Measurements from ENCODE around the gene POTEG.
"Not testable (repeated sequence)": the region's sequence is repeated elsewhere in the genome, so short reads cannot be mapped to it uniquely, and the experiment has no call there.

Gene POTEG

DNA sequence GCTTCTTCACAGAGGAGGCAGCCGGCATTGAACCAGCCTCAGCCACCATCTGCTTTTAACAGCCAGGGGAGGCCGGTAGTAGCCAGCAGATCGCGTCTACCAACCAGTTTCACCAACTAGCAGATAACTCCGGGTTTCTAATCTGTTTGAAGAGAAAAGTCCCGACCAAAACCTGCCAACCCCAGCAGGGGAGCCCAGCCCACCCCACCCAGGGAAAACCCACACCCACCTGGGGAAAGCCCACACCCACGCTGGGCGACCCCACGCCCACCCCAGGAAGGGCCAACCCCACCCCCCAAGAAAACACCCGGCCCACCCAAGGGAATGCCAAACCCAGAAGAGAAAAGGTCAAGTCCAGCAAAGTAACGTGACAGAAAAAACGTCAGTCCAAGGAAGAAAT is at the start of gene POTEG:
TSS of gene POTEG (minus strand) at position 101 of the 400 bp plus-strand sequence. CDS start at position 49, 52 bp downstream.
- not testable (repeated sequence) for H3K4me3 ChIP-seq (ENCODE audit: low read length)

DNA sequence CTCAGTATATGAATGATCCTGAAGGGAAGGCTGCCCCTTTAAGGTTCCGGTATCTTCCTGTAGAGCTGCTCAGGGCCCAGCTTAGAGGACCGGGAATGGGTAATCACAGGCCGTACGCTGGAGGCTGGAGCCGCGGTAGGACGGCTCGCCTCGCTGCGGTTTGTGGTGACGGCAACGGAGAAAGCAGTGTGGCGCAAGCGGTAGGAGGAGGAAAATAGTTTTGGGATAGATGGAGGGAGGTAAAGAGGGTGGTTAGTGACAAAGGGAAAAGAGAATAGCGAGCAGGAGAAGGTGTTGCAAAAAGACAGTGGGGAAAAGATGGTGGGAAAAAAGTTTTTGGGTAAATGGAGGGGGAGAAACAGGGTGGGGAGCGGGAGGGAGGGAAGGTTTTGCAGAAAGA is 48.0 kb upstream of the POTEG start:
- H3K4me3 ChIP-seq (ENCODE audit: low read length), result not testable (repeated sequence)

- not testable (repeated sequence) for H3K4me3 ChIP-seq (ENCODE audit: low read length)
Measured at GRCh38 chr14:19481421-19481820, 47.3 kb upstream of the POTEG start.

DNA sequence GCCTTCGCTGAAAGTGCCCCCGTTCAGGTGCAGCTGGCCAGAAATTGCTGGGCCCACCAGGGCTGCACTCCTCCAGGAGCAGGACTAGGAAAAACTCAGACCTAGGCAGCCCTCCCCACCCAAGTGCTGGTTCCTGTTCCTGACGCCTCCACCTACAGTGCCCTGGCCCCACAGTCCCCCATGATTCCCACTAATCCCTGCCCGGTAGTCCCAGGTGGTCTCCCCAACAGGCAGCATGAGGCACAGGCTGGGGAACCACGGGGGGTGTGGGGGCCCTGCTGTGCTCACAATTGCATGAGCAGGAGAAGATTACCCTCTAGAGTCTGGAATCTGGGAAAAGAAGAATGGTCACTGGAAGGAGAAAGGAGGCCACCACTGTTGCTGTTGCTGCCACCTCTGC is 46.4 kb upstream of the POTEG start:
- not testable (repeated sequence) for H3K4me3 ChIP-seq (ENCODE audit: low read length)

- H3K4me3 ChIP-seq (ENCODE audit: low read length), result not testable (repeated sequence)
Measured at GRCh38 chr14:19445761-19446160, 11.6 kb upstream of the POTEG start.

GRCh38 chr14:19439826-19440225 is 5.7 kb upstream of the POTEG start:
- not testable (repeated sequence) for H3K4me3 ChIP-seq (ENCODE audit: low read length)

GRCh38 chr14:19439219-19439618 is 5.1 kb upstream of the POTEG start:
- H3K4me3 ChIP-seq (ENCODE audit: low read length), result not testable (repeated sequence)

GRCh38 chr14:19437126-19437443 is 2.9 kb upstream of the POTEG start:
- H3K4me3 ChIP-seq (ENCODE audit: low read length), result not testable (repeated sequence)

GRCh38 chr14:19436311-19437125 is 2.4 kb upstream of the POTEG start:
- H3K4me3 ChIP-seq (ENCODE audit: low read length), result not testable (repeated sequence)

GRCh38 chr14:19435852-19436251 is 1.7 kb upstream of the POTEG start:
- not testable (repeated sequence) for H3K4me3 ChIP-seq (ENCODE audit: low read length)

DNA sequence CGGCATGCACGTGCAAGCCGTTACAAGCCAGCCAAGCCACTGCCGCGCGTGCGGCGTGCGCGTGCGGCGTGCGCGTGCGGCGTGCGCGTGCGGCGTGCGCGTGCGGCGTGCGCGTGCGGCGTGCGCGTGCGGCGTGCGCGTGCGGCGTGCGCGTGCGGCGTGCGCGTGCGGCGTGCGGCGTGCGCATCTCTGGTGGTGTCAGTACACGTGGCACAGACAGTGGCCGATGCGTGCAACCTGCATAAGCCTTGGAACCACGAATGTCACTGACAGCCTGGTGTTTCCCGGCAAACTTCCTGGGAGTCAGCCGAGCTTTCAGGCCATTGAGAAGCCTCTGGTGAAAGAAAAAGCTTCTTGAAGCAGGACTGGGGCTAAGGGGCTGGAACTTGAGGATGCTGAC is 750 bp upstream of the POTEG start:
- H3K4me3 ChIP-seq (ENCODE audit: low read length), result not testable (repeated sequence)

DNA sequence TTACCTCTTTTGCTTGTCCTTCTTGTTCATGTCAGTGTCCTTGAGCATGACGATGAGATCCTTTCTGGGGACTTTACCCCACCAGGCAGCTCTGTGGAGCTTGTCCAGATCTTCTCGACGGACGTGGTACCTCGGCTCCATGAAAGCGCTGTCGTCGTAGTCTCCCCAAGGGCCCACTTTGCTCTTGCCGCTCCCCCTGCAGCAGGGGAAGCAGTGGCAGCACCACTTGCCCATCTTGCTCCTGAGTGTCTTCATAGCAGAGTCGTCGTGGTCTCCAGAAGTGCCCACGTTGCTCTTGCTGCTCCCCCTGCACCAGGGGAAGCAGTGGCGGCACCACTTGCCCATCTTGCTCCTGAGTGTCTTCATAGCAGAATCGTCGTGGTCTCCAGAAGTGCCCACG is 376 bp downstream of the POTEG start:
- not testable (repeated sequence) for H3K4me3 ChIP-seq (ENCODE audit: low read length)

GRCh38 chr14:19408519-19408918 is 25.6 kb downstream of the POTEG start:
- H3K4me3 ChIP-seq (ENCODE audit: low read length), result not testable (repeated sequence)

DNA sequence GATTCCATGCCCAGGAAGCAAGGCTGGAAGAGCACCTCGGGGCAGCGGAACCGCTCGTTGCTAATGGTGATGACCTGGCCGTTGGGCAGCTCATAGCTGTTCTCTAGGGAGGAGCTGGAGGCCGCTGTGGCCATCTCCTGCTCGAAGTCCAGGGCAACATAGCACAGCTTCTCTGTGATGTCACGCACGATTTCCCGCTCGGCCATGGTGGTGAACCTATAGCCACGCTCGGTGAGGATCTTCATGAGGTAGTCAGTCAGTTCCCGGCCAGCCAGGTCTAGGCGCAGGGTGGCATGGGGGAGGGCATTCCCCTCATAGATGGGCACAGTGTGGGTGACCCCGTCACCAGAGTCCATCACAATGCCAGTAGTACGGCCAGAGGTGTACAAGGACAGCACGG is 32.0 kb downstream of the POTEG start:
- not testable (repeated sequence) for H3K4me3 ChIP-seq (ENCODE audit: low read length)

DNA sequence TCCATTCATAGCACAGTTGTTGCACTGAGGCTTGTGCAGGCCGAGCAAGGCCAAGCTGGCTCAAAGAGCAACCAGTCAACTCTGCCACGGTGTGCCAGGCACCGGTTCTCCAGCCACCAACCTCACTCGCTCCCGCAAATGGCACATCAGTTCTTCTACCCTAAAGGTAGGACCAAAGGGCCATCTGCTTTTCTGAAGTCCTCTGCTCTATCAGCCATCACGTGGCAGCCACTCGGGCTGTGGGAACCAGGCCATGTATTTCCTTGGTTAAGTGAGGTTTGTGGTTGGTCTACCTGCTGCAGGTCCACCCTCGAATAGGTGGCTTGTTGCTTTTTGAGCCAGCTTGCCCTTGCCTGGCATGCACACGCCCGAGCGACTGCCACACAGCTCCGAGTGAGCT is 39.4 kb downstream of the POTEG start:
- not testable (repeated sequence) for H3K4me3 ChIP-seq (ENCODE audit: low read length)

GRCh38 chr14:19390230-19390629 is 43.9 kb downstream of the POTEG start:
- H3K4me3 ChIP-seq (ENCODE audit: low read length), result not testable (repeated sequence)

- H3K4me3 ChIP-seq (ENCODE audit: low read length), result not testable (repeated sequence)
Measured at GRCh38 chr14:19388741-19389140, 45.4 kb downstream of the POTEG start.

- H3K4me3 ChIP-seq (ENCODE audit: low read length), result not testable (repeated sequence)
Measured at GRCh38 chr14:19386996-19387395, 47.1 kb downstream of the POTEG start.

DNA sequence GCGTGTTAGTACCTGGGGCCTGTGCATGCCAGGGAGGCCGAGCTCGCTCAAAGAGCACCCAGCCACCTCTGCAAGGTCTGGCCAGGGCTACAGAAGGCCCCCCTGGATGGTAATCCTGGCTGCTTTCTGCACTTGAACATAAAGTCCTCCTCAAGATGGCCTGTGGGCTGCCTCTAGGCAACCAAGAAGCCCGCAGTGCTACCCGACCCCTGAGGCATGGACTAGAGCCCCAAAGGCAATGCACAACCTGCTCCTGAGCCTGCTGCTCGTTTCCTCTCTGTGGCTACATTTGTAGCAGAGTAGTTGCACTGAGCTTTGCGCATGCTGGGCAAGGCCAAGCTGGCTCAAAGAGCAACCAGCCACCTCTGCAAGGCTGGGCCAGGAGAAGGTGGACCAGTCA is 47.8 kb downstream of the POTEG start:
- not testable (repeated sequence) for H3K4me3 ChIP-seq (ENCODE audit: low read length)

DNA sequence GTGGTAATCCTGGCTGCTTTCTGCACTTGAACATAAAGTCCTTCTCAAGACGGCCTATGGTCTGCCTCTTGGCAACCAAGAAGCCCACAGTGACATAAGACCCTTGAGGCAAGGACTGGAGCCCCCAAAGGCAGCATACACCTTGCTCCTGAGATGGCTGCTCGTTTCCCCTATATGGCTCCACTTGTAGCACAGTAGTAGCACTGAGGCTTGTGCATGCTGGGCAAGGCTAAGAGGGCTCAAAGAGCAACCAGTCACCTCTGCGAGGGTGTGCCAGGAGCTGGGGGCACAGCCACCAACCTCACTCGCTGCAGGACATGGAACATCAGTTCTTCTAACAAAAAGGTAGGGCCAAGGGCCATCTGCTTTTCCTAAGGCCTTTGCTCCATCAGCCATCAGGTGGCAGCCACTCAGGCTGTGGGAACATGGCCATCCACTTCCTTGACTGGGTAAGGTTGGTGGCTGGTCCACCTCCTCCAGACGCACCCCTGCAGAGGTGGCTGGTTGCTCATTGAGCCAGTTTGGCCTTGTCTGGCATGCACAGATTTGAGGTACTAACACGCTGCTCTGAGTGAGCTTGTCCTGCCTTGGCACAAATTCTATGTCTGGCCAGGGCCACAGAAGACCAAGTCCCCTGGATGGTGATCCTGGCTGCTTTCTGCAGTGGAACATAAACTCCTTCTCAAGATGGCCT is 49.9 kb downstream of the POTEG start:
- H3K4me3 ChIP-seq (ENCODE audit: low read length), result not testable (repeated sequence)

GRCh38 chr14:19383008-19383584 is 51.0 kb downstream of the POTEG start:
- H3K4me3 ChIP-seq (ENCODE audit: low read length), result not testable (repeated sequence)

GRCh38 chr14:19380137-19380536 is 54.0 kb downstream of the POTEG start:
- H3K4me3 ChIP-seq (ENCODE audit: low read length), result not testable (repeated sequence)

All from GM08714 (cell line).